SK-N-SH (cell line): ENCODE measurements around the gene HSD11B2. TPM values are rescaled to one million over a fixed set of nuclear protein-coding genes. Genes with fewer than 3 reads are reported as not detected.

Source experiments
- CTCF ChIA-PET: fragments of 300-600, 350-600 bp; formaldehyde crosslinking; extraction: SDS; loops from one replicate; lab custom pipeline; 2021; lab: Yijun Ruan, JAX
- POLR2A ChIA-PET: fragments of 350-600 bp; sonication (Branson Sonifier 250); formaldehyde crosslinking; extraction: SDS; loops from one replicate; lab custom pipeline; 2020; ENCODE audit warnings: antibody characterized with exemption, inconsistent platforms; lab: Yijun Ruan, JAX
- DNase-seq: peaks from one replicate; pipeline ENCODE4 v3.0.0; 2012
- H2AFZ ChIP-seq: fragments of 200-600 bp; sonication (generic); 2 replicates; pipeline ENCODE4 v1.8.1; 2016; ENCODE audit warnings: antibody characterized with exemption, mild to moderate bottlenecking, low read depth
- H3F3A ChIP-seq: fragments of 200-600 bp; sonication (generic); replicated peaks from 2 replicates; pipeline ENCODE3; 2016; ENCODE audit warnings: antibody characterized with exemption, mild to moderate bottlenecking; ENCODE audit not compliant: insufficient read depth
- H3K27ac ChIP-seq, 2 experiments: fragments of 200-500 bp in 1 of 2; fragments of 200-600 bp in 1 of 2; sonication (Bioruptor generic) in 1 of 2; sonication (generic), shearing (Covaris generic) in 1 of 2; 2 replicates each; pipeline versions ENCODE4 v1.5.1 to v1.6.1; 2014 to 2016; ENCODE audit warnings: low read depth in 2 of 2, inconsistent platforms in 1 of 2, low read length in 1 of 2, mild to moderate bottlenecking in 1 of 2, mixed read lengths in 1 of 2
- H3K27me3 ChIP-seq: fragments of 200-600 bp; sonication (generic), shearing (Covaris generic); 2 replicates; pipeline ENCODE4 v1.6.1; 2016; ENCODE audit warnings: mixed run types; ENCODE audit not compliant: insufficient read depth
- H3K36me3 ChIP-seq, 2 experiments: fragments of 200-500 bp in 1 of 2; fragments of 200-600 bp in 1 of 2; sonication (Bioruptor generic) in 1 of 2; sonication (generic) in 1 of 2; replicated peaks in 1 of 2; 2 replicates each; pipeline versions ENCODE3 to v1.5.1; 2014 to 2016; ENCODE audit warnings: low read length in 1 of 2, mild to moderate bottlenecking in 1 of 2; ENCODE audit not compliant: insufficient read depth in 2 of 2, control insufficient read depth in 1 of 2
- H3K4me1 ChIP-seq, 2 experiments: fragments of 200-500 bp in 1 of 2; fragments of 200-600 bp in 1 of 2; sonication (Bioruptor generic) in 1 of 2; sonication (generic), shearing (Covaris generic) in 1 of 2; 2 replicates each; pipeline versions ENCODE4 v1.5.1 to v1.6.1; 2014 to 2016; ENCODE audit warnings: low read depth in 1 of 2, low read length in 1 of 2, mixed run types in 1 of 2; ENCODE audit not compliant: insufficient read depth in 2 of 2, control insufficient read depth in 1 of 2
- H3K4me2 ChIP-seq: fragments of 200-600 bp; sonication (generic), shearing (Covaris generic); 2 replicates; pipeline ENCODE4 v1.6.1; 2017; ENCODE audit warnings: mixed run types
- H3K4me3 ChIP-seq, 2 experiments: fragments of 200-500 bp in 1 of 2; fragments of 200-600 bp in 1 of 2; sonication (Bioruptor generic) in 1 of 2; sonication (generic), shearing (Covaris generic) in 1 of 2; 2 replicates each; pipeline versions ENCODE4 v1.5.1 to v1.8.1; 2014 to 2016; ENCODE audit warnings: low read depth in 2 of 2, inconsistent platforms in 1 of 2, low read length in 1 of 2, mild to moderate bottlenecking in 1 of 2, mixed read lengths in 1 of 2, moderate library complexity in 1 of 2
- H3K79me2 ChIP-seq: fragments of 200-600 bp; sonication (generic); 2 replicates; pipeline ENCODE4 v1.8.1; 2017; ENCODE audit warnings: mild to moderate bottlenecking; ENCODE audit not compliant: insufficient read depth
- H3K9ac ChIP-seq: fragments of 200-600 bp; sonication (generic); 2 replicates; pipeline ENCODE4 v1.6.1; 2017; ENCODE audit warnings: mixed run types
- H3K9me2 ChIP-seq: fragments of 200-600 bp; sonication (generic); 2 replicates; pipeline ENCODE4 v1.6.1; 2017; ENCODE audit warnings: mixed run types
- H3K9me3 ChIP-seq: fragments of 200-600 bp; sonication (generic); 2 replicates; pipeline ENCODE4 v1.6.1; 2017; ENCODE audit warnings: mixed run types, mild to moderate bottlenecking, moderate library complexity
- H4K20me1 ChIP-seq: fragments of 200-600 bp; sonication (generic); 2 replicates; pipeline ENCODE4 v1.6.1; 2017; ENCODE audit warnings: mild to moderate bottlenecking, mixed run types; ENCODE audit not compliant: insufficient read depth
- EZH2phosphoT487 ChIP-seq: fragments of 200-600 bp; sonication (generic); IDR thresholded peaks from 2 replicates; pipeline ENCODE4 v1.6.1; 2017; ENCODE audit warnings: low read depth, mixed run types, mild to moderate bottlenecking, antibody characterized with exemption, moderate library complexity, borderline replicate concordance
- FOSL2 ChIP-seq: IDR thresholded peaks from 2 replicates; pipeline ENCODE4 v1.4.0; 2012; ENCODE audit warnings: low read depth, mild to moderate bottlenecking, moderate library complexity, borderline replicate concordance
- FOXJ3 ChIP-seq: sonication (generic); formaldehyde crosslinking; IDR thresholded peaks from 2 replicates; pipeline ENCODE4 v1.5.1; 2020; ENCODE audit warnings: mild to moderate bottlenecking, missing genetic modification reagents
- GABPA ChIP-seq: IDR thresholded peaks from 2 replicates; pipeline ENCODE4 v1.4.0; 2012; ENCODE audit warnings: low read depth, mild to moderate bottlenecking
- IRF3 ChIP-seq: fragments of 150-350 bp; IDR thresholded peaks from 2 replicates; pipeline ENCODE4 v1.6.1; 2016; ENCODE audit warnings: mild to moderate bottlenecking, low read depth, low read length
- JUND ChIP-seq: IDR thresholded peaks from 2 replicates; pipeline ENCODE4 v1.4.0; 2012
- MAX ChIP-seq: IDR thresholded peaks from 2 replicates; pipeline ENCODE4 v1.4.0; 2012; ENCODE audit warnings: low read depth
- MEF2A ChIP-seq: IDR thresholded peaks from 2 replicates; pipeline ENCODE4 v1.4.0; 2012; ENCODE audit warnings: low read depth, borderline replicate concordance
- MXI1 ChIP-seq: IDR thresholded peaks from 2 replicates; pipeline ENCODE4 v1.6.1; 2012; ENCODE audit warnings: mild to moderate bottlenecking, low read depth, low read length, improper control_type of control experiment
- NRF1 ChIP-seq: IDR thresholded peaks from 2 replicates; pipeline ENCODE4 v1.6.1; 2012; ENCODE audit warnings: low read depth, mild to moderate bottlenecking, low read length
- POLR2AphosphoS5 ChIP-seq: IDR thresholded peaks from 2 replicates; pipeline ENCODE4 v1.6.1; 2012; ENCODE audit warnings: low read depth, low read length
- RXRA ChIP-seq: IDR thresholded peaks from 2 replicates; pipeline ENCODE4 v1.4.0; 2012; ENCODE audit warnings: low read depth, mild to moderate bottlenecking, borderline replicate concordance
- SIN3A ChIP-seq: IDR thresholded peaks from 2 replicates; pipeline ENCODE4 v1.6.1; 2012; ENCODE audit warnings: low read depth, mild to moderate bottlenecking, low read length, moderate library complexity, borderline replicate concordance
- TAF1 ChIP-seq: IDR thresholded peaks from 2 replicates; pipeline ENCODE4 v1.6.1; 2012; ENCODE audit warnings: low read depth, mild to moderate bottlenecking, low read length, moderate library complexity, borderline replicate concordance
- TCF12 ChIP-seq: IDR thresholded peaks from 2 replicates; pipeline ENCODE4 v1.4.0; 2012
- TEAD4 ChIP-seq: IDR thresholded peaks from 2 replicates; pipeline ENCODE4 v1.4.0; 2012; ENCODE audit warnings: mild to moderate bottlenecking, borderline replicate concordance; ENCODE audit not compliant: insufficient read depth
- USF2 ChIP-seq: fragments of 150-350 bp; IDR thresholded peaks from 2 replicates; pipeline ENCODE4 v1.6.1; 2017; ENCODE audit warnings: antibody characterized with exemption, low read length, low read depth, borderline replicate concordance
- WGBS: methylation state at CpG from one replicate; pipeline ENCODE4 v1.1.6; 2017; ENCODE audit warnings: low lambda C conversion rate; 5-methylcytosine and 5-hydroxymethylcytosine counted together
- polyA plus RNA-seq, 3 experiments: library from polyadenylated mRNA; depleted of rRNA; stranded (reverse); fragments of >200 nt; gene quantifications; 2 replicates each; pipeline ENCODE4 v1.2.3, GENCODE V29; 2012

Gene HSD11B2
- polyA plus RNA-seq, 1 of the 3 experiments (the other 2 are of a cell fraction): 0.23 TPM

GRCh38 chr16:67436640-67437193 is 5.8 kb downstream of the HSD11B2 start:
- no peaks in the 10 kb centered on the region for H3F3A ChIP-seq
- CTCF ChIA-PET: interaction anchor here (1.6 to 2.3 kb wide), 2 partner anchors 10 to 85 kb away, joined by 6 read pairs; no protein-coding TSS in a partner anchor
- 95% methylated on average over 19 of the region's 23 CpGs for WGBS
- no peaks in the 10 kb centered on the region for H3K27me3 ChIP-seq
- no peak for DNase-seq
- no peaks in the 10 kb centered on the region for H3K9me2 ChIP-seq
- H3K9me3 ChIP-seq: no peaks in the 10 kb centered on the region
- H3K4me2 ChIP-seq: no peak overlapping the region
- peaks cover 7 to 27% of the 10 kb centered on the region in 2 experiments for H3K36me3 ChIP-seq
- H3K9ac ChIP-seq: no peak overlapping the region
- no peak overlapping the region for H3K27ac ChIP-seq
- no peaks in the 10 kb centered on the region for H4K20me1 ChIP-seq
- POLR2A ChIA-PET: no interaction called here
- no peak overlapping the region for H3K4me3 ChIP-seq
- TF ChIP-seq MAX (no peak), SIN3A (no peak), TEAD4 (no peak), NRF1 (no peak), MEF2A (no peak), TCF12 (no peak), TAF1 (no peak), POLR2AphosphoS5 (no peak), IRF3 (no peak)
- no peak overlapping the region for H2AFZ ChIP-seq
- no peaks in the 10 kb centered on the region for H3K79me2 ChIP-seq
- peaks cover 0 to 6% of the 10 kb centered on the region in 2 experiments; a peak in 1 of 4 replicates for H3K4me1 ChIP-seq

GRCh38 chr16:67437513-67437912 is 6.6 kb downstream of the HSD11B2 start:
- TF ChIP-seq RXRA (no peak), POLR2AphosphoS5 (no peak), FOSL2 (no peak), GABPA (no peak), NRF1 (no peak), TAF1 (no peak), FOXJ3 (CRISPR knock-in tag) (no peak), JUND (no peak), MXI1 (no peak), TCF12 (no peak), USF2 (no peak), EZH2phosphoT487 (no peak)
- H3K4me2 ChIP-seq: no peak overlapping the region
- H2AFZ ChIP-seq: no peak overlapping the region
- no peak overlapping the region for H3K9ac ChIP-seq
- H3K9me3 ChIP-seq: no peaks in the 10 kb centered on the region
- H4K20me1 ChIP-seq: no peaks in the 10 kb centered on the region
- WGBS: 100% methylated on average over 4 of the region's 4 CpGs
- H3K27ac ChIP-seq: no peak overlapping the region
- CTCF ChIA-PET: no interaction called here
- H3K36me3 ChIP-seq: peaks cover 7 to 29% of the 10 kb centered on the region in 2 experiments
- H3K27me3 ChIP-seq: no peaks in the 10 kb centered on the region
- H3K4me1 ChIP-seq: peaks cover 0 to 10% of the 10 kb centered on the region in 2 experiments; a peak in 1 of 4 replicates
- no peaks in the 10 kb centered on the region for H3F3A ChIP-seq
- POLR2A ChIA-PET: no interaction called here
- no peak overlapping the region for H3K4me3 ChIP-seq
- H3K79me2 ChIP-seq: no peaks in the 10 kb centered on the region
- no peak for DNase-seq
- no peaks in the 10 kb centered on the region for H3K9me2 ChIP-seq
